HepG2 (cell line): ENCODE data around the gene RPA1. TPM values are rescaled to one million over a fixed set of nuclear protein-coding genes. Genes with fewer than 3 reads are reported as not detected.

Source experiments
- BRD4 ChIP-seq: sonication (generic); formaldehyde crosslinking; IDR thresholded peaks from 2 replicates; pipeline ENCODE4 v1.4.0; 2020; ENCODE audit warnings: missing genetic modification reagents
- CHD2 ChIP-seq: IDR thresholded peaks from 2 replicates; pipeline ENCODE4 v1.6.1; 2011; ENCODE audit warnings: low read depth, low read length, improper control_type of control experiment
- E2F5 ChIP-seq: sonication (generic); formaldehyde crosslinking; conservative IDR thresholded peaks from 2 replicates; pipeline ENCODE4 v1.4.0; 2020; ENCODE audit warnings: missing genetic modification reagents
- GMEB1 ChIP-seq: sonication (generic); formaldehyde crosslinking; IDR thresholded peaks from 2 replicates; pipeline ENCODE4 v1.5.1; 2020; ENCODE audit warnings: missing genetic modification reagents, mild to moderate bottlenecking, borderline replicate concordance
- HNF4A ChIP-seq: sonication (generic); formaldehyde crosslinking; IDR thresholded peaks from 2 replicates; pipeline ENCODE4 v1.4.0; 2020; ENCODE audit warnings: missing genetic modification reagents
- KDM2A ChIP-seq: sonication (generic); formaldehyde crosslinking; IDR thresholded peaks from 2 replicates; pipeline ENCODE4 v1.4.0; 2020; ENCODE audit warnings: low read depth, missing genetic modification reagents, borderline replicate concordance
- MAZ ChIP-seq, 2 experiments: sonication (generic) in 1 of 2; formaldehyde crosslinking in 1 of 2; IDR thresholded peaks; 2 replicates each; pipeline versions ENCODE4 v1.5.0 to v1.6.1; 2012 to 2020; ENCODE audit warnings: low read depth in 2 of 2, mild to moderate bottlenecking in 2 of 2, borderline replicate concordance in 1 of 2, improper control_type of control experiment in 1 of 2, low read length in 1 of 2, missing genetic modification reagents in 1 of 2, moderate library complexity in 1 of 2
- MEIS1 ChIP-seq: sonication (generic); formaldehyde crosslinking; IDR thresholded peaks from 2 replicates; pipeline ENCODE4 v1.9.0; 2021; ENCODE audit warnings: mild to moderate bottlenecking, missing genetic modification reagents, moderate library complexity, borderline replicate concordance
- MXI1 ChIP-seq: IDR thresholded peaks from 3 replicates; pipeline ENCODE4 v1.6.1; 2012; ENCODE audit warnings: low read depth, low read length, inconsistent platforms, borderline replicate concordance
- PLRG1 ChIP-seq: fragments of 450-650 bp; conservative IDR thresholded peaks from 2 replicates; pipeline ENCODE4 v1.6.1; 2016
- STAT5B ChIP-seq: sonication (generic); formaldehyde crosslinking; IDR thresholded peaks from 2 replicates; pipeline ENCODE4 v1.4.0; 2020; ENCODE audit warnings: missing genetic modification reagents
- TBX2 ChIP-seq: sonication (generic); formaldehyde crosslinking; IDR thresholded peaks from 2 replicates; pipeline ENCODE4 v1.5.0; 2020; ENCODE audit warnings: missing genetic modification reagents, mild to moderate bottlenecking, borderline replicate concordance
- ZBTB38 ChIP-seq: sonication (generic); formaldehyde crosslinking; IDR thresholded peaks from 2 replicates; pipeline ENCODE4 v1.5.1; 2020; ENCODE audit warnings: mild to moderate bottlenecking, missing genetic modification reagents
- ZC3H4 ChIP-seq: sonication (generic); formaldehyde crosslinking; IDR thresholded peaks from 2 replicates; pipeline ENCODE4 v1.4.0; 2020; ENCODE audit warnings: missing genetic modification reagents, borderline replicate concordance
- ZNF124 ChIP-seq: sonication (generic); formaldehyde crosslinking; IDR thresholded peaks from 2 replicates; pipeline ENCODE4 v1.4.0; 2020; ENCODE audit warnings: missing genetic modification reagents
- ZNF264 ChIP-seq: sonication (generic); formaldehyde crosslinking; IDR thresholded peaks from 2 replicates; pipeline ENCODE4 v1.4.0; 2020; ENCODE audit warnings: missing genetic modification reagents
- ZNF546 ChIP-seq: sonication (generic); formaldehyde crosslinking; conservative IDR thresholded peaks from 2 replicates; pipeline ENCODE4 v1.8.1; 2023; ENCODE audit warnings: mild to moderate bottlenecking, missing genetic modification reagents
- polyA plus RNA-seq, 8 experiments: library from polyadenylated mRNA; depleted of rRNA in 3 of 8; stranded (reverse) in 7 of 8; unstranded in 1 of 8; fragments of >200 nt; fragmentation: Illumina TruSeq in 4 of 8; extraction: Trizol in 4 of 8; gene quantifications; 2 replicates each; pipeline versions ENCODE4 v1.2.1 to v1.2.3, GENCODE V29; 2011 to 2016; ENCODE audit warnings: low read depth in 4 of 8, missing spikeins in 1 of 8, mixed read lengths in 1 of 8; ENCODE audit not compliant: insufficient read depth in 1 of 8
- total RNA-seq, 5 experiments: library from RNA; depleted of rRNA; stranded (reverse); fragments of >200 nt; fragmentation: Illumina TruSeq; extraction: Trizol; gene quantifications; 2 replicates each; pipeline ENCODE4 v1.2.3, GENCODE V29; 2016; ENCODE audit warnings: low read depth in 1 of 5
- TF ChIP-seq, protein P1 (sequence below): sonication (generic); formaldehyde crosslinking; IDR thresholded peaks from 2 replicates; pipeline ENCODE4 v1.5.1; 2020; ENCODE audit warnings: missing genetic modification reagents, mild to moderate bottlenecking, borderline replicate concordance
- TF ChIP-seq, protein P2 (sequence below): sonication (generic); formaldehyde crosslinking; IDR thresholded peaks from 2 replicates; pipeline ENCODE4 v1.9.0; 2021; ENCODE audit warnings: missing genetic modification reagents, borderline replicate concordance

The RPA1 gene
- total and polyA plus RNA-seq, 2 of the 13 experiments (the other 11 are each of a cell fraction or from before 2014, with no cell fraction given) = 13.9 to 37.6 TPM

GRCh38 chr17:1904273-1905182 lies 74.7 kb downstream of the RPA1 start (continued):
- TF ChIP-seq, protein P1, sequence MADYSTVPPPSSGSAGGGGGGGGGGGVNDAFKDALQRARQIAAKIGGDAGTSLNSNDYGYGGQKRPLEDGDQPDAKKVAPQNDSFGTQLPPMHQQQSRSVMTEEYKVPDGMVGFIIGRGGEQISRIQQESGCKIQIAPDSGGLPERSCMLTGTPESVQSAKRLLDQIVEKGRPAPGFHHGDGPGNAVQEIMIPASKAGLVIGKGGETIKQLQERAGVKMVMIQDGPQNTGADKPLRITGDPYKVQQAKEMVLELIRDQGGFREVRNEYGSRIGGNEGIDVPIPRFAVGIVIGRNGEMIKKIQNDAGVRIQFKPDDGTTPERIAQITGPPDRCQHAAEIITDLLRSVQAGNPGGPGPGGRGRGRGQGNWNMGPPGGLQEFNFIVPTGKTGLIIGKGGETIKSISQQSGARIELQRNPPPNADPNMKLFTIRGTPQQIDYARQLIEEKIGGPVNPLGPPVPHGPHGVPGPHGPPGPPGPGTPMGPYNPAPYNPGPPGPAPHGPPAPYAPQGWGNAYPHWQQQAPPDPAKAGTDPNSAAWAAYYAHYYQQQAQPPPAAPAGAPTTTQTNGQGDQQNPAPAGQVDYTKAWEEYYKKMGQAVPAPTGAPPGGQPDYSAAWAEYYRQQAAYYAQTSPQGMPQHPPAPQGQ = no peak
- no peak for TF ChIP-seq MAZ (IDR thresholded peaks at IDR 0.05; ENCODE audit: borderline replicate concordance, low read depth, low read length)
- 0 out of 2 replicates have a peak, but pooled peaks have one; percentile 18 for TF ChIP-seq MAZ (CRISPR knock-in tag; IDR thresholded peaks at IDR 0.05; ENCODE audit: low read depth)
- 0 out of 2 replicates have a peak, but pooled peaks have one; percentile 13 for TF ChIP-seq TBX2 (CRISPR knock-in tag)
- no peak for TF ChIP-seq ZNF124
- TF ChIP-seq, protein P2, sequence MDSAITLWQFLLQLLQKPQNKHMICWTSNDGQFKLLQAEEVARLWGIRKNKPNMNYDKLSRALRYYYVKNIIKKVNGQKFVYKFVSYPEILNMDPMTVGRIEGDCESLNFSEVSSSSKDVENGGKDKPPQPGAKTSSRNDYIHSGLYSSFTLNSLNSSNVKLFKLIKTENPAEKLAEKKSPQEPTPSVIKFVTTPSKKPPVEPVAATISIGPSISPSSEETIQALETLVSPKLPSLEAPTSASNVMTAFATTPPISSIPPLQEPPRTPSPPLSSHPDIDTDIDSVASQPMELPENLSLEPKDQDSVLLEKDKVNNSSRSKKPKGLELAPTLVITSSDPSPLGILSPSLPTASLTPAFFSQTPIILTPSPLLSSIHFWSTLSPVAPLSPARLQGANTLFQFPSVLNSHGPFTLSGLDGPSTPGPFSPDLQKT (CRISPR knock-in tag) = no peak
- no peak for TF ChIP-seq PLRG1
- TF ChIP-seq HNF4A (CRISPR knock-in tag) = peak; percentile 49
- TF ChIP-seq MXI1 = no peak
- no peak for TF ChIP-seq CHD2
- TF ChIP-seq GMEB1 (CRISPR knock-in tag) = no peak
- TF ChIP-seq MEIS1 = no peak
- TF ChIP-seq ZBTB38 (CRISPR knock-in tag) = no peak
- TF ChIP-seq ZNF264 (CRISPR knock-in tag) = no peak
- TF ChIP-seq KDM2A (CRISPR knock-in tag) = no peak
- no peak for TF ChIP-seq ZNF546 (CRISPR knock-in tag)
- TF ChIP-seq E2F5 (CRISPR knock-in tag) = no peak
- no peak for TF ChIP-seq ZC3H4 (CRISPR knock-in tag)
- TF ChIP-seq BRD4 = no peak
- no peak for TF ChIP-seq STAT5B (CRISPR knock-in tag)
